ENCODE results near the gene ZNF668. TPM values are rescaled to one million over a fixed set of nuclear protein-coding genes. Genes with fewer than 3 reads are reported as not detected.

The ZNF668 gene
- total and polyA plus RNA-seq, 2 donors (not counting 1 experiment from before 2014, with no cell fraction given) = 5.8 to 12.0 TPM

Other genes starting within 250 kb of the ZNF668 start
- gene BCL7C, start 180.2 kb downstream of the ZNF668 start, total RNA-seq = 30.5 and 31.6 TPM in 2 replicates
- gene BCL7C, start 180.2 kb downstream of the ZNF668 start, polyA plus RNA-seq = 14.9 and 17.1 TPM in 2 replicates
- 0.81 and 1.0 TPM in 2 replicates for gene CTF1, start 177.6 kb downstream of the ZNF668 start, total RNA-seq
- 0.78 and 0.99 TPM in 2 replicates for gene CTF1, start 177.6 kb downstream of the ZNF668 start, polyA plus RNA-seq
- gene FBXL19, start 150.7 kb downstream of the ZNF668 start, total RNA-seq = 25.0 and 29.5 TPM in 2 replicates
- gene FBXL19, start 150.7 kb downstream of the ZNF668 start, polyA plus RNA-seq = 9.0 and 12.9 TPM in 2 replicates
- 51.8 and 55.8 TPM in 2 replicates for gene ORAI3, start 125.2 kb downstream of the ZNF668 start, total RNA-seq
- gene ORAI3, start 125.2 kb downstream of the ZNF668 start, polyA plus RNA-seq = 24.2 and 32.2 TPM in 2 replicates
- gene SETD1A, start 116.5 kb downstream of the ZNF668 start, total RNA-seq = 37.2 and 39.5 TPM in 2 replicates
- 11.5 and 12.4 TPM in 2 replicates for gene SETD1A, start 116.5 kb downstream of the ZNF668 start, polyA plus RNA-seq
- 1.0 and 1.2 TPM in 2 replicates for gene HSD3B7, start 89.0 kb downstream of the ZNF668 start, total RNA-seq
- gene HSD3B7, start 89.0 kb downstream of the ZNF668 start, polyA plus RNA-seq = 0.65 and 0.89 TPM in 2 replicates
- 2.2 and 2.7 TPM in 2 replicates for gene STX1B, start 63.6 kb downstream of the ZNF668 start, total RNA-seq
- gene STX1B, start 63.6 kb downstream of the ZNF668 start, polyA plus RNA-seq = 1.8 and 2.1 TPM in 2 replicates
- gene STX4, start 40.7 kb downstream of the ZNF668 start, total RNA-seq = 111 and 120 TPM in 2 replicates
- gene STX4, start 40.7 kb downstream of the ZNF668 start, polyA plus RNA-seq = 133 and 159 TPM in 2 replicates
- gene ZNF646, start 182 bp upstream of the ZNF668 start, total RNA-seq = 45.9 and 51.7 TPM in 2 replicates
- 9.2 and 14.7 TPM in 2 replicates for gene ZNF646, start 182 bp upstream of the ZNF668 start, polyA plus RNA-seq
- gene PRSS53, start 14.7 kb upstream of the ZNF668 start, total RNA-seq = 10.7 and 10.8 TPM in 2 replicates
- 10.1 and 11.6 TPM in 2 replicates for gene PRSS53, start 14.7 kb upstream of the ZNF668 start, polyA plus RNA-seq
- gene VKORC1, start 20.6 kb upstream of the ZNF668 start, total RNA-seq = 36.8 and 45.7 TPM in 2 replicates
- gene VKORC1, start 20.6 kb upstream of the ZNF668 start, polyA plus RNA-seq = 22.3 and 31.8 TPM in 2 replicates
- gene BCKDK, start 34.1 kb upstream of the ZNF668 start, total RNA-seq = 24.7 and 29.7 TPM in 2 replicates
- 20.0 and 27.6 TPM in 2 replicates for gene BCKDK, start 34.1 kb upstream of the ZNF668 start, polyA plus RNA-seq
- gene KAT8, start 43.4 kb upstream of the ZNF668 start, total RNA-seq = 100.0 and 102 TPM in 2 replicates
- 102 TPM in 2 replicates for gene KAT8, start 43.4 kb upstream of the ZNF668 start, polyA plus RNA-seq
- not detected in 2 replicates for gene PRSS8, start 61.5 kb upstream of the ZNF668 start, total RNA-seq
- not detected in 2 replicates for gene PRSS8, start 61.5 kb upstream of the ZNF668 start, polyA plus RNA-seq
- gene PRSS36, start 75.8 kb upstream of the ZNF668 start, total RNA-seq = 1.6 TPM in 1 of 2 replicates, not detected in the other
- gene PRSS36, start 75.8 kb upstream of the ZNF668 start, polyA plus RNA-seq = 0.20 and 1.0 TPM in 2 replicates
- 585 and 597 TPM in 2 replicates for gene FUS, start 105.9 kb upstream of the ZNF668 start, total RNA-seq
- gene FUS, start 105.9 kb upstream of the ZNF668 start, polyA plus RNA-seq = 181 and 386 TPM in 2 replicates
- 31.8 and 35.7 TPM in 2 replicates for gene PYCARD, start 128.5 kb upstream of the ZNF668 start, total RNA-seq
- 36.3 and 72.0 TPM in 2 replicates for gene PYCARD, start 128.5 kb upstream of the ZNF668 start, polyA plus RNA-seq
- 0.02 and 0.05 TPM in 2 replicates for gene TRIM72, start 139.9 kb upstream of the ZNF668 start, total RNA-seq
- gene TRIM72, start 139.9 kb upstream of the ZNF668 start, polyA plus RNA-seq = 0.03 and 0.09 TPM in 2 replicates
- not detected in 2 replicates for gene PYDC1, start 142.9 kb upstream of the ZNF668 start, total RNA-seq
- gene PYDC1, start 142.9 kb upstream of the ZNF668 start, polyA plus RNA-seq = not detected in 2 replicates
- 28.4 and 34.3 TPM in 2 replicates for gene ITGAM, start 185.7 kb upstream of the ZNF668 start, total RNA-seq
- gene ITGAM, start 185.7 kb upstream of the ZNF668 start, polyA plus RNA-seq = 32.9 and 66.3 TPM in 2 replicates